CD14-positive monocyte (primary cell): ENCODE results near the gene MTARC2. TPM values are rescaled to one million over a fixed set of nuclear protein-coding genes. Genes with fewer than 3 reads are reported as not detected.

Source experiments
- DNase-seq, 3 donors: peaks; one replicate each; pipeline ENCODE4 v3.0.0-alpha.2; 2011 to 2022
- H2AFZ ChIP-seq: 2 replicates; pipeline ENCODE4 v1.6.0; 2012; ENCODE audit warnings: mild to moderate bottlenecking, low read depth, low read length, inconsistent platforms; ENCODE audit not compliant: insufficient read depth, poor library complexity, severe bottlenecking
- H3K27ac ChIP-seq, 2 donors: 1 replicate in 1 of 2; 2 replicates in 1 of 2; pipeline ENCODE4 v1.5.1; 2012 to 2013; ENCODE audit warnings: low read length in 2 of 2, control low read depth in 1 of 2, inconsistent platforms in 1 of 2, low read depth in 1 of 2, mild to moderate bottlenecking in 1 of 2
- H3K27me3 ChIP-seq, 2 donors: one replicate each; pipeline versions ENCODE4 v1.6.0 to v1.6.1; 2011 to 2013; ENCODE audit warnings: low read length in 2 of 2; ENCODE audit not compliant: control insufficient read depth in 2 of 2, insufficient read depth in 2 of 2
- H3K36me3 ChIP-seq, 2 donors: replicated peaks in 1 of 2; 1 replicate in 1 of 2; 2 replicates in 1 of 2; pipeline versions ENCODE4 v1.5.1 to v1.6.1; 2012 to 2013; ENCODE audit warnings: low read length in 2 of 2, control low read depth in 1 of 2, inconsistent platforms in 1 of 2, mild to moderate bottlenecking in 1 of 2; ENCODE audit not compliant: insufficient read depth in 2 of 2, control insufficient read depth in 1 of 2
- H3K4me1 ChIP-seq, 2 donors: 1 replicate in 1 of 2; 2 replicates in 1 of 2; pipeline versions ENCODE4 v1.5.1 to v1.6.1; 2012 to 2013; ENCODE audit warnings: low read length in 2 of 2, control low read depth in 1 of 2, inconsistent platforms in 1 of 2, mild to moderate bottlenecking in 1 of 2, moderate library complexity in 1 of 2; ENCODE audit not compliant: insufficient read depth in 2 of 2, control insufficient read depth in 1 of 2
- H3K4me2 ChIP-seq: replicated peaks from 2 replicates; pipeline ENCODE3; 2012; ENCODE audit warnings: low read length, moderate library complexity, mild to moderate bottlenecking; ENCODE audit not compliant: poor library complexity, severe bottlenecking; ENCODE audit errors: extremely low read depth
- H3K4me3 ChIP-seq, 3 experiments: fragments of 200-600 bp in 1 of 3; sonication (generic) in 1 of 3; replicated peaks in 1 of 3; 1 replicate in 2 of 3; 2 replicates in 1 of 3; pipeline ENCODE4 v1.5.1; 2011 to 2013; ENCODE audit warnings: low read length in 3 of 3, mild to moderate bottlenecking in 3 of 3, control low read depth in 2 of 3, low read depth in 2 of 3, inconsistent platforms in 1 of 3, moderate library complexity in 1 of 3
- H3K79me2 ChIP-seq: 2 replicates; pipeline ENCODE4 v1.6.0; 2012; ENCODE audit warnings: mild to moderate bottlenecking, control low read depth, inconsistent platforms, low read length, moderate library complexity; ENCODE audit not compliant: insufficient read depth
- H3K9ac ChIP-seq: 2 replicates; pipeline ENCODE4 v1.6.0; 2017; ENCODE audit warnings: low read length, mild to moderate bottlenecking; ENCODE audit not compliant: insufficient read depth, poor library complexity, severe bottlenecking
- H3K9me3 ChIP-seq, 2 donors: replicated peaks in 1 of 2; 1 replicate in 1 of 2; 2 replicates in 1 of 2; pipeline versions ENCODE4 v1.5.1 to v1.6.1; 2012 to 2013; ENCODE audit warnings: low read length in 2 of 2, control low read depth in 1 of 2; ENCODE audit not compliant: control insufficient read depth in 1 of 2, insufficient read depth in 1 of 2
- H4K20me1 ChIP-seq: 2 replicates; pipeline ENCODE4 v1.6.0; 2012; ENCODE audit warnings: mild to moderate bottlenecking, low read length, control low read depth, moderate library complexity; ENCODE audit not compliant: insufficient read depth
- H3K27ac Mint-ChIP-seq, 7 donors: one replicate each; pipeline ENCODE4 v1.8.0; 2020; ENCODE audit warnings: mild to moderate bottlenecking in 7 of 7, mixed read lengths in 7 of 7, moderate library complexity in 6 of 7, inconsistent platforms in 2 of 7
- H3K27me3 Mint-ChIP-seq, 3 donors: one replicate each; pipeline ENCODE4 v1.8.0; 2021 to 2022; ENCODE audit warnings: low read depth in 3 of 3, mild to moderate bottlenecking in 3 of 3, mixed read lengths in 3 of 3, moderate library complexity in 3 of 3, inconsistent platforms in 1 of 3
- H3K36me3 Mint-ChIP-seq, 2 donors: one replicate each; pipeline ENCODE4 v1.8.0; 2020; ENCODE audit warnings: mixed read lengths in 2 of 2, inconsistent platforms in 1 of 2, mild to moderate bottlenecking in 1 of 2
- H3K4me1 Mint-ChIP-seq: one replicate; pipeline ENCODE4 v1.8.0; 2020; ENCODE audit warnings: mild to moderate bottlenecking, mixed read lengths
- H3K4me3 Mint-ChIP-seq, 2 donors: one replicate each; pipeline ENCODE4 v1.8.0; 2020; ENCODE audit warnings: mild to moderate bottlenecking in 2 of 2, mixed read lengths in 2 of 2, moderate library complexity in 1 of 2
- H3K9me3 Mint-ChIP-seq, 7 donors: one replicate each; pipeline ENCODE4 v1.8.0; 2020 to 2022; ENCODE audit warnings: mixed read lengths in 7 of 7, mild to moderate bottlenecking in 6 of 7, moderate library complexity in 6 of 7, inconsistent platforms in 2 of 7
- CTCF ChIP-seq: fragments of 200-600 bp; IDR thresholded peaks from one replicate; pipeline ENCODE4 v1.8.0; 2022; ENCODE audit warnings: antibody characterized with exemption, mild to moderate bottlenecking
- WGBS: methylation state at CpG from one replicate; pipeline ENCODE4 v1.1.5; 2013; ENCODE audit warnings: missing lambda C conversion rate; ENCODE audit not compliant: insufficient coverage; 5-methylcytosine and 5-hydroxymethylcytosine counted together
- intact Hi-C, 2 donors: fragments of 100-400 bp; cut with micrococcal nuclease; formaldehyde crosslinking; loops; one replicate each; pipeline versions ENCODE4 v1.15.0 to v1.15.1; 2023
- polyA plus RNA-seq, 3 donors: library from polyadenylated mRNA; depleted of rRNA in 1 of 3; unstranded in 2 of 3; stranded (reverse) in 1 of 3; fragments of 300-500 nt in 2 of 3; fragments of >200 nt in 1 of 3; fragmentation: Illumina TruSeq in 2 of 3; gene quantifications; 1 replicate in 2 of 3; 2 replicates in 1 of 3; pipeline ENCODE4 v1.2.3, GENCODE V29; 2012 to 2021

The MTARC2 gene
- polyA plus RNA-seq, 3 donors: 0.29 to 0.81 (median 0.56) TPM

- peaks cover 0 to 3% (median 0%) of the 10 kb centered on the region in 7 donors for H3K9me3 Mint-ChIP-seq
- peaks cover 43 to 48% of the 10 kb centered on the region in 2 donors for H3K4me1 ChIP-seq
- H3K36me3 Mint-ChIP-seq: peaks cover 0 to 1% of the 10 kb centered on the region in 2 donors
- H3K4me3 ChIP-seq: no peak overlapping the region
- H4K20me1 ChIP-seq: no peaks in the 10 kb centered on the region
- no CpG with 5 or more reads among the region's 4 CpGs for WGBS
- no peak overlapping the region for H3K4me3 Mint-ChIP-seq
- no peaks in the 10 kb centered on the region for H3K36me3 ChIP-seq
- H3K79me2 ChIP-seq: peaks cover 34% of the 10 kb centered on the region
- peak overlapping the region; percentile 98 for H2AFZ ChIP-seq
- H3K9ac ChIP-seq: no peak overlapping the region
- DNase-seq: no peak
- no peak overlapping the region for H3K4me2 ChIP-seq
- intact Hi-C loops: no loop called here
- H3K27me3 Mint-ChIP-seq: peaks cover 0 to 3% (median 0%) of the 10 kb centered on the region in 3 donors
- no peaks in the 10 kb centered on the region for H3K27me3 ChIP-seq
- no peaks in the 10 kb centered on the region for H3K9me3 ChIP-seq
- peaks cover 43% of the 10 kb centered on the region for H3K4me1 Mint-ChIP-seq
- no peak for TF ChIP-seq CTCF
- peak overlapping the region in 2 of 7 donors; percentile 57 to 67 for H3K27ac Mint-ChIP-seq
- no peak overlapping the region for H3K27ac ChIP-seq
Measured at GRCh38 chr1:220784751-220785150, 36.6 kb downstream of the MTARC2 start.

- no peak for TF ChIP-seq CTCF
- peaks cover 41% of the 10 kb centered on the region for H3K79me2 ChIP-seq
- WGBS: 96% methylated on average over 7 of the region's 11 CpGs
- Mint-ChIP-seq H3K9me3 (peaks cover 0 to 3% (median 0%) of the 10 kb centered on the region in 7 donors), H3K27me3 (peaks cover 0 to 3% (median 0%) of the 10 kb centered on the region in 3 donors), H3K4me1 (peaks cover 50% of the 10 kb centered on the region), H3K36me3 (peaks cover 0 to 1% of the 10 kb centered on the region in 2 donors), H3K4me3 (peak overlapping the region; percentile 88 to 89), H3K27ac (peak overlapping the region in 6 of 7 donors; percentile 11 to 83 (median 62))
- peaks cover 49 to 54% of the 10 kb centered on the region in 2 donors for H3K4me1 ChIP-seq
- no peak for DNase-seq
- H3K4me3 ChIP-seq: peak overlapping the region in 1 of 3 experiments; percentile 88
- H4K20me1 ChIP-seq: no peaks in the 10 kb centered on the region
- H3K27me3 ChIP-seq: no peaks in the 10 kb centered on the region
- H3K4me2 ChIP-seq: peak overlapping the region; percentile 93
- peak overlapping the region in 1 of 2 donors; percentile 79 for H3K27ac ChIP-seq
- no peaks in the 10 kb centered on the region for H3K36me3 ChIP-seq
- no peak overlapping the region for H3K9ac ChIP-seq
- intact Hi-C loops: no loop called here
- no peaks in the 10 kb centered on the region for H3K9me3 ChIP-seq
- H2AFZ ChIP-seq: peak overlapping the region; percentile 98
Measured at GRCh38 chr1:220785166-220786056, 37.3 kb downstream of the MTARC2 start.
